IMR-90 (cell line): ENCODE results near the gene PTGES3. TPM values are rescaled to one million over a fixed set of nuclear protein-coding genes. Genes with fewer than 3 reads are reported as not detected.

ENCODE experiments used
- ATAC-seq: fragments of 200-7000 bp; cut with Tn5 transposase; 2 replicates; pipeline ENCODE4 v1.9.1; 2020; ENCODE audit warnings: low read depth, mild to moderate bottlenecking, moderate library complexity
- BruUV-seq: library from RNA; stranded (reverse); fragments of 400-500 nt; replicated peaks from 2 replicates; lab custom pipeline; 2021; lab: Mats Ljungman, UMichigan
- CTCF ChIA-PET: fragments of 300-600 bp; formaldehyde crosslinking; extraction: SDS; loops from one replicate; lab custom pipeline; 2021; ENCODE audit warnings: antibody characterized with exemption; lab: Yijun Ruan, JAX
- POLR2A ChIA-PET: fragments of 300-600 bp; sonication (Branson Sonifier 250); formaldehyde crosslinking; loops from one replicate; lab custom pipeline; 2022; ENCODE audit warnings: antibody characterized with exemption; ENCODE audit not compliant: unreplicated experiment; lab: Charles Lee
- DNase-seq: peaks from one replicate; pipeline ENCODE4 v3.0.0; 2013
- H2AFZ ChIP-seq: replicated peaks from 2 replicates; pipeline ENCODE3; 2013; ENCODE audit warnings: low read length, mild to moderate bottlenecking; ENCODE audit not compliant: poor library complexity
- H2AK5ac ChIP-seq: 2 replicates; pipeline ENCODE4 v1.6.1; 2013; ENCODE audit warnings: low read depth, low read length, inconsistent platforms
- H2AK9ac ChIP-seq: replicated peaks from 2 replicates; pipeline ENCODE3; 2013; ENCODE audit warnings: mild to moderate bottlenecking, low read depth, low read length, moderate library complexity; ENCODE audit not compliant: poor library complexity
- H2BK120ac ChIP-seq: 2 replicates; pipeline ENCODE4 v1.6.1; 2013; ENCODE audit warnings: low read depth, low read length, inconsistent platforms
- H2BK15ac ChIP-seq: 3 replicates; pipeline ENCODE4 v1.6.1; 2013; ENCODE audit warnings: low read depth, low read length, inconsistent platforms
- H2BK20ac ChIP-seq: 2 replicates; pipeline ENCODE4 v1.6.1; 2013; ENCODE audit warnings: low read depth, mild to moderate bottlenecking, inconsistent platforms, low read length, moderate library complexity
- H2BK5ac ChIP-seq: 2 replicates; pipeline ENCODE4 v1.6.1; 2013; ENCODE audit warnings: mild to moderate bottlenecking, low read depth, low read length, inconsistent platforms; ENCODE audit not compliant: poor library complexity, severe bottlenecking
- H3K14ac ChIP-seq: replicated peaks from 2 replicates; pipeline ENCODE4 v1.6.1; 2013; ENCODE audit warnings: low read depth, low read length, inconsistent platforms
- H3K18ac ChIP-seq: 2 replicates; pipeline ENCODE4 v1.6.1; 2013; ENCODE audit warnings: low read depth, low read length, control low read depth
- H3K23ac ChIP-seq: 2 replicates; pipeline ENCODE4 v1.6.1; 2013; ENCODE audit warnings: low read depth, low read length, inconsistent platforms
- H3K27ac ChIP-seq: 2 replicates; pipeline ENCODE4 v1.5.1; 2013; ENCODE audit warnings: mild to moderate bottlenecking, control low read depth, low read length; ENCODE audit not compliant: insufficient read depth
- H3K27me3 ChIP-seq: 2 replicates; pipeline ENCODE4 v1.6.1; 2013; ENCODE audit warnings: low read length; ENCODE audit not compliant: control insufficient read depth, insufficient read depth
- H3K36me3 ChIP-seq: 2 replicates; pipeline ENCODE4 v1.6.1; 2013; ENCODE audit warnings: low read length, mixed read lengths; ENCODE audit not compliant: control insufficient read depth, insufficient read depth
- H3K4ac ChIP-seq: 2 replicates; pipeline ENCODE4 v1.6.1; 2013; ENCODE audit warnings: low read depth, low read length, inconsistent platforms
- H3K4me1 ChIP-seq: 2 replicates; pipeline ENCODE4 v1.6.1; 2013; ENCODE audit warnings: low read length, mixed read lengths; ENCODE audit not compliant: control insufficient read depth, insufficient read depth
- H3K4me2 ChIP-seq: 2 replicates; pipeline ENCODE4 v1.6.1; 2013; ENCODE audit warnings: low read depth, mild to moderate bottlenecking, control low read depth, low read length, moderate library complexity
- H3K4me3 ChIP-seq: 2 replicates; pipeline ENCODE4 v1.5.1; 2013; ENCODE audit warnings: low read depth, mild to moderate bottlenecking, control low read depth, low read length, moderate library complexity; ENCODE audit not compliant: insufficient read depth
- H3K56ac ChIP-seq: 2 replicates; pipeline ENCODE4 v1.6.1; 2013; ENCODE audit warnings: low read length, inconsistent platforms; ENCODE audit not compliant: insufficient read depth; ENCODE audit errors: extremely low read depth
- H3K79me1 ChIP-seq, 2 experiments: 2 replicates each; pipeline ENCODE4 v1.6.1; 2013; ENCODE audit warnings: low read length in 2 of 2, inconsistent platforms in 1 of 2, low read depth in 1 of 2
- H3K9ac ChIP-seq: 2 replicates; pipeline ENCODE4 v1.6.1; 2013; ENCODE audit warnings: low read depth, low read length, control low read depth
- H3K9me1 ChIP-seq: 2 replicates; pipeline ENCODE4 v1.6.1; 2013; ENCODE audit warnings: low read length, inconsistent platforms; ENCODE audit not compliant: insufficient read depth
- H3K9me3 ChIP-seq: 2 replicates; pipeline ENCODE4 v1.6.1; 2013; ENCODE audit warnings: low read length; ENCODE audit not compliant: control insufficient read depth, insufficient read depth
- H4K20me1 ChIP-seq: 2 replicates; pipeline ENCODE4 v1.6.1; 2013; ENCODE audit warnings: low read length, inconsistent platforms; ENCODE audit not compliant: insufficient read depth
- H4K5ac ChIP-seq: 2 replicates; pipeline ENCODE4 v1.6.1; 2013; ENCODE audit warnings: mild to moderate bottlenecking, low read depth, low read length, control low read depth
- H4K8ac ChIP-seq, 2 experiments: 2 replicates each; pipeline ENCODE4 v1.6.1; 2013; ENCODE audit warnings: low read depth in 2 of 2, low read length in 2 of 2, control low read depth in 1 of 2, inconsistent platforms in 1 of 2
- H4K91ac ChIP-seq: 2 replicates; pipeline ENCODE4 v1.6.1; 2013; ENCODE audit warnings: low read depth, low read length, inconsistent platforms; ENCODE audit not compliant: insufficient read depth
- BHLHE40 ChIP-seq: fragments of 150-350 bp; IDR thresholded peaks from 2 replicates; pipeline ENCODE4 v1.6.1; 2016; ENCODE audit warnings: mild to moderate bottlenecking, low read depth, low read length
- CHD1 ChIP-seq: IDR thresholded peaks from 2 replicates; pipeline ENCODE4 v1.6.1; 2012; ENCODE audit warnings: low read depth, low read length, improper control_type of control experiment
- CTCF ChIP-seq: conservative IDR thresholded peaks from 2 replicates; pipeline ENCODE4 v1.5.1; 2012; ENCODE audit warnings: mild to moderate bottlenecking, low read depth, low read length, improper control_type of control experiment
- ELK1 ChIP-seq: fragments of 150-350 bp; IDR thresholded peaks from 2 replicates; pipeline ENCODE4 v1.6.1; 2016; ENCODE audit warnings: low read depth, mild to moderate bottlenecking, low read length, moderate library complexity, borderline replicate concordance
- FOS ChIP-seq: fragments of 150-350 bp; IDR thresholded peaks from 2 replicates; pipeline ENCODE4 v1.6.1; 2016; ENCODE audit warnings: low read depth, low read length
- MAFK ChIP-seq: IDR thresholded peaks from 2 replicates; pipeline ENCODE4 v1.6.1; 2012; ENCODE audit warnings: low read depth, low read length, improper control_type of control experiment
- MAZ ChIP-seq: IDR thresholded peaks from 2 replicates; pipeline ENCODE4 v1.6.1; 2012; ENCODE audit warnings: low read depth, mild to moderate bottlenecking, low read length, improper control_type of control experiment, moderate library complexity, borderline replicate concordance
- MXI1 ChIP-seq: IDR thresholded peaks from 2 replicates; pipeline ENCODE4 v1.6.1; 2012; ENCODE audit warnings: low read depth, mild to moderate bottlenecking, low read length, moderate library complexity, borderline replicate concordance
- NFE2L2 ChIP-seq: fragments of 150-350 bp; IDR thresholded peaks from 2 replicates; pipeline ENCODE4 v1.6.1; 2016; ENCODE audit warnings: low read depth, mild to moderate bottlenecking, low read length
- POLR2A ChIP-seq: IDR thresholded peaks from 2 replicates; pipeline ENCODE4 v1.6.1; 2012; ENCODE audit warnings: mild to moderate bottlenecking, low read depth, low read length
- RAD21 ChIP-seq: IDR thresholded peaks from 2 replicates; pipeline ENCODE4 v1.6.1; 2012; ENCODE audit warnings: low read length, improper control_type of control experiment
- RCOR1 ChIP-seq: IDR thresholded peaks from 2 replicates; pipeline ENCODE4 v1.6.1; 2012; ENCODE audit warnings: mild to moderate bottlenecking, low read length, improper control_type of control experiment; ENCODE audit not compliant: insufficient replicate concordance
- RFX5 ChIP-seq: IDR thresholded peaks from 2 replicates; pipeline ENCODE4 v1.8.0; 2012; ENCODE audit warnings: low read depth, mild to moderate bottlenecking, low read length, moderate library complexity
- SMC3 ChIP-seq: fragments of 150-350 bp; IDR thresholded peaks from 2 replicates; pipeline ENCODE4 v1.6.1; 2016; ENCODE audit warnings: low read depth, mild to moderate bottlenecking, antibody characterized with exemption, low read length, moderate library complexity
- USF2 ChIP-seq: fragments of 150-350 bp; IDR thresholded peaks from 2 replicates; pipeline ENCODE4 v1.6.1; 2017; ENCODE audit warnings: mild to moderate bottlenecking, antibody characterized with exemption, low read length, low read depth
- WGBS, 2 experiments: methylation state at CpG; one replicate each; pipeline versions ENCODE4 v1.1.5 to v1.1.7; 2013; ENCODE audit warnings: missing lambda C conversion rate in 2 of 2; ENCODE audit not compliant: insufficient read length in 1 of 2; ENCODE audit errors: extremely low coverage in 2 of 2; 5-methylcytosine and 5-hydroxymethylcytosine counted together
- dilution Hi-C: fragments of 300-500 bp; cut with HindIII; formaldehyde crosslinking; loops from one replicate; pipeline ENCODE4 v1.14.3; 2018; ENCODE audit warnings: low sequenced_read_pairs; ENCODE audit not compliant: unreplicated experiment
- in situ Hi-C: fragments of 300-500 bp; cut with MboI; formaldehyde crosslinking; loops from 3 replicates; pipeline ENCODE4 v1.14.3; 2019; ENCODE audit warnings: low sequenced_read_pairs, inconsistent platforms, mixed read lengths
- intact Hi-C: fragments of 100-400 bp; cut with micrococcal nuclease; formaldehyde crosslinking; loops from 2 replicates; pipeline ENCODE4 v1.10.0; 2022
- polyA plus RNA-seq, 3 experiments: library from polyadenylated mRNA; depleted of rRNA; stranded (reverse); fragments of >200 nt; gene quantifications; 2 replicates each; pipeline ENCODE4 v1.2.3, GENCODE V29; 2012; ENCODE audit warnings: low replicate concordance in 1 of 3
- total RNA-seq: library from RNA; depleted of rRNA; stranded (reverse); fragments of >200 nt; gene quantifications from 2 replicates; pipeline ENCODE4 v1.2.3, GENCODE V29; 2012

PTGES3 gene
- total and polyA plus RNA-seq, 2 of the 4 experiments (the other 2 are of a cell fraction): 42.7 to 73.2 TPM

- 100% methylated on average over 3 of the region's 11 CpGs; no CpG with 5 or more reads in 1 of the 2 experiments for WGBS, 2 experiments
- Histone ChIP-seq H2AK9ac (no peak overlapping the region), H2BK5ac (no peak overlapping the region), H4K8ac (no peak overlapping the region), H3K23ac (no peak overlapping the region), H3K9ac (no peak overlapping the region), H3K36me3 (peaks cover 18% of the 10 kb centered on the region), H3K79me1 (peaks cover 0 to 46% of the 10 kb centered on the region in 2 experiments; a peak in 2 of 4 replicates), H3K4me3 (no peak overlapping the region), H2AFZ (no peak overlapping the region), H2BK20ac (no peak overlapping the region), H3K27me3 (no peaks in the 10 kb centered on the region), H3K9me3 (no peaks in the 10 kb centered on the region), H4K5ac (no peak overlapping the region), H2BK15ac (no peak overlapping the region), H3K4me1 (peaks cover 7% of the 10 kb centered on the region; the same call in 1 of the 2 replicates), H2BK120ac (no peak overlapping the region), H4K20me1 (peaks cover 92% of the 10 kb centered on the region), H3K4ac (no peak overlapping the region), H3K4me2 (no peak overlapping the region), H4K91ac (no peak overlapping the region), H3K14ac (no peak overlapping the region), H3K18ac (no peak overlapping the region), H3K9me1 (peaks cover 15% of the 10 kb centered on the region), H2AK5ac (no peak overlapping the region), H3K56ac (no peak overlapping the region), H3K27ac (no peak overlapping the region)
- CTCF ChIA-PET: interaction anchor here (1.0 kb wide), 1 partner anchor 40 kb away, joined by 3 read pairs; no protein-coding TSS in a partner anchor
- in situ Hi-C loops: no loop called here
- BruUV-seq: no TSS peak
- intact Hi-C loops: no loop called here
- no peak for DNase-seq
- no peak for ATAC-seq
- POLR2A ChIA-PET: interaction anchor here (0.9 kb wide), 1 partner anchor 11 kb away, joined by 4 read pairs; the partner anchor contains the start of gene PTGES3
- dilution Hi-C loops: no loop called here
- no peak for TF ChIP-seq USF2
- no peak for TF ChIP-seq MAZ
- no peak for TF ChIP-seq BHLHE40
- TF ChIP-seq RCOR1: no peak
- no peak for TF ChIP-seq POLR2A
- no peak for TF ChIP-seq RAD21
- no peak for TF ChIP-seq NFE2L2
- no peak for TF ChIP-seq ELK1
- no peak for TF ChIP-seq CHD1
- TF ChIP-seq SMC3: no peak
- TF ChIP-seq FOS: no peak
- no peak for TF ChIP-seq MAFK
- TF ChIP-seq MXI1: no peak
- no peak for TF ChIP-seq RFX5
- TF ChIP-seq CTCF: no peak
Observed at GRCh38 chr12:56676851-56677580, 11.1 kb downstream of the PTGES3 start.
